Stimulated activated effector memory CD8-positive, alpha-beta T cell treated with anti-CD3 and anti-CD28 coated beads, Interleukin-12 subunit alpha, Interleukin-12 subunit beta, amount 100 ng/mL, for 72 hours (primary cell): Measurements from ENCODE around the gene ANKRD6.

ENCODE experiments used
- ATAC-seq: fragments of 150-1000 bp; cut with Tn5 transposase; 2 replicates; pipeline ENCODE4 v1.10.0; 2021
- DNase-seq, 2 donors: peaks; one replicate each; pipeline ENCODE4 v3.0.0; 2021 to 2022; ENCODE audit warnings: low spot score in 2 of 2
- H3K27ac Mint-ChIP-seq: one replicate; pipeline ENCODE4 v1.8.0; 2022; ENCODE audit warnings: mild to moderate bottlenecking, mixed read lengths
- H3K36me3 Mint-ChIP-seq: one replicate; pipeline ENCODE4 v1.8.0; 2022; ENCODE audit warnings: mild to moderate bottlenecking, mixed read lengths
- H3K4me1 Mint-ChIP-seq: one replicate; pipeline ENCODE4 v1.8.0; 2022; ENCODE audit warnings: mixed read lengths
- H3K4me3 Mint-ChIP-seq: one replicate; pipeline ENCODE4 v1.8.0; 2022; ENCODE audit warnings: mild to moderate bottlenecking, mixed read lengths
- H3K9me3 Mint-ChIP-seq: one replicate; pipeline ENCODE4 v1.8.0; 2022; ENCODE audit warnings: mixed read lengths

Gene ANKRD6

GRCh38 chr6:89574910-89575561 lies 142.1 kb downstream of the ANKRD6 start:
- Mint-ChIP-seq H3K36me3 (no peaks in the 10 kb centered on the region), H3K4me3 (no peak overlapping the region), H3K9me3 (no peaks in the 10 kb centered on the region), H3K27ac (no peak overlapping the region), H3K4me1 (no peaks in the 10 kb centered on the region)
- DNase-seq, result no peak
- ATAC-seq, result no peak

- Mint-ChIP-seq H3K36me3 (no peaks in the 10 kb centered on the region), H3K4me3 (no peak overlapping the region), H3K4me1 (no peaks in the 10 kb centered on the region), H3K27ac (no peak overlapping the region), H3K9me3 (no peaks in the 10 kb centered on the region)
- no peak for DNase-seq
- ATAC-seq, result no peak
Observed at GRCh38 chr6:89575562-89575960, 142.6 kb downstream of the ANKRD6 start.

GRCh38 chr6:89580997-89581666 lies 148.2 kb downstream of the ANKRD6 start:
- Mint-ChIP-seq H3K36me3 (no peaks in the 10 kb centered on the region), H3K9me3 (no peaks in the 10 kb centered on the region)
- ATAC-seq, result no peak

GRCh38 chr6:89581689-89582088 lies 148.7 kb downstream of the ANKRD6 start:
- no peaks in the 10 kb centered on the region for H3K36me3 Mint-ChIP-seq
- no peak overlapping the region for H3K4me3 Mint-ChIP-seq
- DNase-seq, result no peak
- no peaks in the 10 kb centered on the region for H3K4me1 Mint-ChIP-seq
- no peak for ATAC-seq
- H3K27ac Mint-ChIP-seq, result no peak overlapping the region
- no peaks in the 10 kb centered on the region for H3K9me3 Mint-ChIP-seq

More at GRCh38 chr6:89580997-89581666, 148.2 kb downstream of the ANKRD6 start:
- Mint-ChIP-seq H3K27ac (no peak overlapping the region), H3K4me1 (no peaks in the 10 kb centered on the region), H3K4me3 (no peak overlapping the region)
- no peak for DNase-seq

- Mint-ChIP-seq H3K36me3 (no peaks in the 10 kb centered on the region), H3K4me1 (no peaks in the 10 kb centered on the region), H3K9me3 (no peaks in the 10 kb centered on the region), H3K27ac (no peak overlapping the region), H3K4me3 (no peak overlapping the region)
- ATAC-seq (no peak), DNase-seq (no peak)
Observed at GRCh38 chr6:89582669-89583325, 149.8 kb downstream of the ANKRD6 start.

GRCh38 chr6:89583559-89583958 lies 150.6 kb downstream of the ANKRD6 start:
- no peaks in the 10 kb centered on the region for H3K36me3 Mint-ChIP-seq

GRCh38 chr6:89584539-89584938 lies 151.6 kb downstream of the ANKRD6 start:
- Mint-ChIP-seq H3K4me1 (no peaks in the 10 kb centered on the region), H3K4me3 (no peak overlapping the region), H3K27ac (no peak overlapping the region), H3K36me3 (no peaks in the 10 kb centered on the region), H3K9me3 (no peaks in the 10 kb centered on the region)
- no peak for ATAC-seq
- no peak for DNase-seq

More at GRCh38 chr6:89583559-89583958, 150.6 kb downstream of the ANKRD6 start:
- Mint-ChIP-seq H3K9me3 (no peaks in the 10 kb centered on the region), H3K27ac (no peak overlapping the region), H3K4me1 (no peaks in the 10 kb centered on the region), H3K4me3 (no peak overlapping the region)
- DNase-seq (no peak), ATAC-seq (no peak)

GRCh38 chr6:89585154-89585553 lies 152.2 kb downstream of the ANKRD6 start:
- no peak overlapping the region for H3K4me3 Mint-ChIP-seq
- H3K9me3 Mint-ChIP-seq, result no peaks in the 10 kb centered on the region
- no peaks in the 10 kb centered on the region for H3K4me1 Mint-ChIP-seq
- no peak for DNase-seq
- H3K27ac Mint-ChIP-seq, result no peak overlapping the region
- ATAC-seq, result no peak
- H3K36me3 Mint-ChIP-seq, result no peaks in the 10 kb centered on the region

- no peaks in the 10 kb centered on the region for H3K4me1 Mint-ChIP-seq
- ATAC-seq, result no peak
- no peak for DNase-seq
- no peak overlapping the region for H3K4me3 Mint-ChIP-seq
- H3K9me3 Mint-ChIP-seq, result no peaks in the 10 kb centered on the region
- H3K27ac Mint-ChIP-seq, result peak overlapping the region; percentile 63
- H3K36me3 Mint-ChIP-seq, result no peaks in the 10 kb centered on the region
Observed at GRCh38 chr6:89589297-89590025, 156.5 kb downstream of the ANKRD6 start.

GRCh38 chr6:89590133-89590532 lies 157.2 kb downstream of the ANKRD6 start:
- no peaks in the 10 kb centered on the region for H3K9me3 Mint-ChIP-seq
- no peaks in the 10 kb centered on the region for H3K36me3 Mint-ChIP-seq
- no peaks in the 10 kb centered on the region for H3K4me1 Mint-ChIP-seq
- H3K27ac Mint-ChIP-seq, result peak overlapping the region; percentile 63
- ATAC-seq (no peak), DNase-seq (no peak)
- no peak overlapping the region for H3K4me3 Mint-ChIP-seq

GRCh38 chr6:89591745-89592144 lies 158.8 kb downstream of the ANKRD6 start:
- Mint-ChIP-seq H3K9me3 (no peaks in the 10 kb centered on the region), H3K4me3 (no peak overlapping the region), H3K36me3 (no peaks in the 10 kb centered on the region), H3K4me1 (peaks cover 13% of the 10 kb centered on the region), H3K27ac (no peak overlapping the region)
- no peak for ATAC-seq
- DNase-seq, result no peak

GRCh38 chr6:89596056-89596455 lies 163.1 kb downstream of the ANKRD6 start:
- no peaks in the 10 kb centered on the region for H3K36me3 Mint-ChIP-seq

GRCh38 chr6:89596484-89596883 lies 163.5 kb downstream of the ANKRD6 start:
- Mint-ChIP-seq H3K4me1 (peaks cover 19% of the 10 kb centered on the region), H3K27ac (peak overlapping the region; percentile 83), H3K36me3 (no peaks in the 10 kb centered on the region), H3K4me3 (peak overlapping the region; percentile 2), H3K9me3 (no peaks in the 10 kb centered on the region)
- DNase-seq, result no peak
- peak; percentile 62 for ATAC-seq

More at GRCh38 chr6:89596056-89596455, 163.1 kb downstream of the ANKRD6 start:
- H3K4me1 Mint-ChIP-seq, result peaks cover 19% of the 10 kb centered on the region
- peak overlapping the region; percentile 83 for H3K27ac Mint-ChIP-seq
- peak overlapping the region; percentile 2 for H3K4me3 Mint-ChIP-seq
- peak; percentile 83 for ATAC-seq
- H3K9me3 Mint-ChIP-seq, result no peaks in the 10 kb centered on the region
- DNase-seq, result no peak

- H3K27ac Mint-ChIP-seq, result no peak overlapping the region
- ATAC-seq (no peak), DNase-seq (no peak)
- H3K36me3 Mint-ChIP-seq, result no peaks in the 10 kb centered on the region
- H3K9me3 Mint-ChIP-seq, result no peaks in the 10 kb centered on the region
- H3K4me1 Mint-ChIP-seq, result peaks cover 19% of the 10 kb centered on the region
- no peak overlapping the region for H3K4me3 Mint-ChIP-seq
Observed at GRCh38 chr6:89597372-89597771, 164.4 kb downstream of the ANKRD6 start.

- Mint-ChIP-seq H3K36me3 (no peaks in the 10 kb centered on the region), H3K4me1 (peaks cover 19% of the 10 kb centered on the region), H3K9me3 (no peaks in the 10 kb centered on the region), H3K27ac (peak overlapping the region; percentile 27), H3K4me3 (no peak overlapping the region)
- DNase-seq (no peak), ATAC-seq (no peak)
Observed at GRCh38 chr6:89597988-89598387, 165.0 kb downstream of the ANKRD6 start.
